ENCODE results near the gene TBC1D16.

Gene TBC1D16

GRCh38 chr17:79942591-79943346, 92.9 kb downstream of the TBC1D16 start:
- peak in 1 of 2 donors; percentile 18 for DNase-seq (ENCODE audit: extremely low read depth in 1 of 2, low read depth in 1 of 2)

DNA sequence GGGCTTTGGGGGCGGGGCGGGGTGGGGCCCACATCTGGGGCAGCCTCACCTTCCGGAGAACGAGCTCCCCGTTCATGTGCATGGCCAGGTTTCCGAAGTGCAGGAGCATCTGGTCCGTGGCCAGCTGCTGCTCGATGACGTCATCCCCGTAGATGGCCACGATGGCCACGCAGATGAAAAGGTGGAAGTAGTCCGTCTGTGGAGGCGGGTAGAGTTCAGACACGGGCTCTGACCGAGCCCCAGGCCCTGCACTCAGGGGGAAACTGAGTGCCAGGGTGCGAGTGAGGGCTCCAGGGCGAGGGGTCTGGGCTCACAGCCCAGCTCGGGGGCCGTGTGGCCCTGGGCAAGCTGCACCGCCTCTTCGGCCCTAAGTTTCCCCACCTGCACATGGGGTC, 93.7 kb downstream of the TBC1D16 start:
- DNase-seq (ENCODE audit: extremely low read depth in 1 of 2, low read depth in 1 of 2), result no peak

DNA sequence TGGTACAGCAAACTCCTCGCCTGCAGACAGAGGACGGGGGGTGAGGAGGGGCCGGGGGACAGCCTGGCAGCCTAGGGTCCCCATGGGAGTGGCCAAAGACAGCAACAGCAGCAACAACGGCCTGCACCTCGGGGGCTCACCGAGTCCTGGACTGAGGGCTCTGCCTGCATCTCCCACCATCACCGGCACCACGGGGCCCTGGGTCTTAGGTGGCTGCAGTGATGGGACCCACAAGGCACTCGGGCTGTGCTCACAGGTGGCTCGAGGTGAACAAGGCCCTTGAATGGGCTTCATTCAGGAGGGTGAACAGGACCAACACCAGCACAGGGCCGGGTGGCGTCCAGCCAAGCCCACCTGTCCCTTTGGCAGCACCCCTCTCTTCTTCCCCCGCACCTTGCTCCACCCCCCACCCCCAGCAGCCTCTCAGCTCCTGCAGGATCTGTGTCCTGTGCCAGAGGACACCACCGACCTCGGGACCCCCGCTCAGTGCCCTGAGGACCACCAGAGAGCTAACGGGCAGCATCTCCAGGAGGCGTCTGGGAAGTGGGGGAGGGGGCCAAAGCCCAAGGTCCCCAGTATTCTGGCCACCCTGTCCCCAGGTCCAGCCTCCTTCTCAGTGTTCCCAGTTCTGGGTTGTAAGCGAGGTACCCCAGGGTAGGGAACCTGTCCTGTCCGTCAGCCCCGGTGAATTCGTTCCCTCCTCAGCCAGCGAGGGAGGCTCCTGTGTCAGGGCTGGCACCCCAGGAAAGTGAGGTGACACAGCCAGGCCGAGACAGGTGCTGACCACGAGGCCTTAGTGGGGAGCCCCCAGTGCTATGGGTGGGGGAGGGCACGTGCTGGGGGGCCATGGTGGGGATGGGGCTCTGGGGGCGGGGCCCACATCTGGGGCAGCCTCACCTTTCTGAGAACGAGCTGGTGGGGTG, 94.3 kb downstream of the TBC1D16 start:
- DNase-seq (ENCODE audit: extremely low read depth in 1 of 2, low read depth in 1 of 2), result no peak

- DNase-seq (ENCODE audit: extremely low read depth in 1 of 2, low read depth in 1 of 2), result no peak
Observed at GRCh38 chr17:79940459-79941087, 95.1 kb downstream of the TBC1D16 start.

GRCh38 chr17:79939755-79940458, 95.8 kb downstream of the TBC1D16 start:
- no peak for DNase-seq (ENCODE audit: extremely low read depth in 1 of 2, low read depth in 1 of 2)

DNA sequence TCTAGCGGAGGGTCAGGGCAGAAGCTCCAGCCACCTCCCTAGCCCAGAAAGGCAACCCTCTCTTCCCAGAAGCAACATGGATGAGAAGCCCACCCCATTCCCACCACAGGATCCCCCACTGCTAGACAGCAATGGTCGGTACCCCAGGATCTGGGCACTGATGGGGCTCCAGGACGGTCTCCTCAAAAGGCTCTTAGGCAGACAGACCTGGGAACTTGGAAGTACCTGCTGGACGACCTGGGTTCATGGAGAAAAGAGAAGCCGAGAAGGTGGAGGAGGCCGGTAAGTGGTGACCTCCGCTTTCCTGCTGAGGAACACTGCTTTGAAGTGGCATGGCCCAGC, 96.6 kb downstream of the TBC1D16 start:
- no peak for DNase-seq (ENCODE audit: extremely low read depth in 1 of 2, low read depth in 1 of 2)

DNA sequence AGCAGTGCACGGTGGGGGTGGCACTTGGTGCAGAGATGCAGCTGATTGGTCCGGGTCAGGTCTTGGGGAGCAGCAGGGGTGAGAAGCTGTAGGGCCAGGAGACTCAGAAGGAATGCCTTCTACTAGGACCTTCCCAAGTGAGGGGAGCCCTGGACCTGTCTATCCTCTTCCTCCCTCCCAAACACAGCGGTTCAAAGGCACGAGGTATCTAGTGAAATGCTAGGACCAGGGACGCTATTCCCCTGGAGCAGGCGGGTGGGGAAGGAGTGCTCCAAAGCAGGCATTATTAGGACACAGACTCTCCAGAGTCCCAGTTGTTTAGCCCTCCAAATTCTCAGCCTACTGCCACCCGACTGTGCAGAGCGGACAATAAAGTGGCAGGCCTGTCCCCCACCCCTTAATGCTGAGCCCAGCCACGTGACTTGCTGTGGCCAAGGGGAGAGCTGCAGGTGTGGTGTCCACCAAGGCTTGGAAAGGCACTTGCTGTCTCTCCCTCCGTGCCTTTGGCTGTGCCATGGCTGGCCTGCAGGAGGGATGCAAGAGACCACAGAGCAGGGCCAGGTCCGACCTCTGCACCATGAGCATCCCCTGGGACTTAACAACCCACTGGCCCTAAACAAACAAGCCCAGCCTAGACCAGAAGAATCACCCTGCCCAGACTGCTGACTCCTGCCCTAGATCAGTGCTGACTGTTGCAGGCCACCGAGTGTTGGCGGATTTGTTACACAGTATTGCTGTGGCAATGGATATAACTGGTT, 97.2 kb downstream of the TBC1D16 start:
- DNase-seq (ENCODE audit: extremely low read depth in 1 of 2, low read depth in 1 of 2), result no peak

DNA sequence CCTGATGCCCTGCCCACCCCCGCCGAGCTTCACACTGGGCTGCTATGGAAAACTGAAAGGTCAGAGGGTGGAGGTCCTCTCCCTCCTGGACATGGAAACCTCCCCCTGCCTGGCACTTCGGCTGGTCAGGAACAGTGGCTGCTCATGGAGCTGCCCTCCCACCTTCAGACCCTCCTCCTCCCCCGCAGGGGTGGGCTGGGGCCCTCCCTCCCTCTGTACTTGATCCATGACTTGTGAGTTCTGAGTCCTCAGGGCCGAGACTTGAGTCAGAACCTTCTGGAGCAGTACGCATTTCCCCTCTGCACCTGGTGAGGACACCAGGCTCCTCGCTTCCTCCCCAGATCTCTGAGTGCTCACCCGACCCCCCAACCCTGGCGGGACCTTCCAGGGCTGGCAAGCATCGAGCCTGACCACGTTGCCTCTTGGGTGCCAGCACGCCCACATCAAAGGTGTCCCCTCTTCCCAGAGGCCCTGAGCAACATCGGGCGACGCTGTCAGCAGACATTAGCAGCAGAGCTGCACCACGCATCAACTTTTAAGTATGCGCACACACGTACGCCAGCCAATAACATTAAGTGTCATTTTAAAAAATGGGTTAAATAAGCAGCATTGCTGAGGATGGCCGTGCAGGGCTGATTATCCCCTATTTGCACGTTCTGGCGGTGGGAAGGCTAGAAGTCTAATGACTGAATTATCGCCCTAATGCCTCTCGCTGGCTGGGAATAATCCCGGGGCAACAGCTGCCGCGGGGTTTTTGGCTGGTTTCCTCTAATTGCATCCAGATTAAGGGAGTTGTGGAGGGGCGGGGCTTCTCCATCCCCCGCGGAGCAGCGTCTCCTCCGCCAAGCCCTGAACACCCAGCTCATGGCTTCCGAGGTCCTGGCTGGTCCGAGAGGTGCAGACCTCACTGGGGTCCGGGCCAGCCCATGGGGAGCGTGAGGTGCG, 98.0 kb downstream of the TBC1D16 start:
- no peak for DNase-seq (ENCODE audit: extremely low read depth in 1 of 2, low read depth in 1 of 2)

GRCh38 chr17:79936641-79937381, 98.9 kb downstream of the TBC1D16 start:
- DNase-seq (ENCODE audit: extremely low read depth in 1 of 2, low read depth in 1 of 2), result no peak

DNA sequence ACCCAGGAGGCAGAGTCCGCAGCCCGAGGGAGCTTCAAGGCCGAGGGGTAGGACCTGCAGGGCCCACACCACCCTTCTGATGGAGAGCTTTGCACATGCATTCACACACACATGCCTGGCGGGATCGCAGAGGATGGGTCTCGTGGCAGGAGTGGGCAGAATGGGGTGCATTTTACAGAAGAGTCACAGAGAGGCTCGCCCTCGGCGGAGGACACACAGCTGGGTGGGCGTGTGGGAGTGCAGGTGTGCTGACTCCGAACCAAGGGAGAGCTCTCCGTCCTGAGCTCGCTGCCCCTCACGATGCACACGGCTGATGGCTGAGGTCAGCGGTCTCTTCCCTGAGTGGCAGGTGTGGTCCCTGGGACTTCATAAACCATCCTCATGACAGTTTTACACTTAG, 99.6 kb downstream of the TBC1D16 start:
- DNase-seq (ENCODE audit: extremely low read depth in 1 of 2, low read depth in 1 of 2), result no peak

DNA sequence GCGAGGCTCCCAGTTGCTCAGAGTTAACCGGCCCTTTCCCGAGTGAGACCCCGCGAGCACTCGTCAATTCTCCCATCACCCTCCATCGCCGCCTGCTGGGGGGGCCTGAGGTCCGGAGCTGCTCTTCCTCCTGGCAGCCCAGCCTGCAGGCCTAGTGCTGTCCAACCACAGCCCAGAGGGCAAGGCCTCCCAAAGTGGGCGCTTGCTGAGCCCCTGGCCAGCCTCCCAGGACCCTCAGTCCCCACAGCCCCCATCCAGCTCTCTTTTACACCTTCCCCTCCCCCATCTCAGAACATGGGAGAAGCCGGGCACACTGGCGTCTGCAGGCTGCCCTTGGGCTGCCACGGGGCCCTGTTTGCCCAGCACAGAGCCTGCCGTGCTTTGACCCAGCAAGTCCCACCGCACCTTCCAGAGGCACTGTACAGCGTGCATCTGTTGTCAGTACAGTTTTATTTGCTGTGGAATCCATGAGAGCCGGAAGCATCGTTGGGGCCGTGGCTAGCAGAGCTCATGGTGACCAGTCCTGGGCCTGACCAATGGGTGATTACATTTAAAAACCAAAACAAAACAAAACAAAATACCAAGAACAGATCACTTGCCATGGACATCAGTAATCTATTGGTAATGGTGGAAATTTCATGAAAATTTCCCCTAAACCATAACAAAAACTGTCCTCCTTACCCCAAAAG, 100.3 kb downstream of the TBC1D16 start:
- no peak for DNase-seq (ENCODE audit: extremely low read depth in 1 of 2, low read depth in 1 of 2)

DNA sequence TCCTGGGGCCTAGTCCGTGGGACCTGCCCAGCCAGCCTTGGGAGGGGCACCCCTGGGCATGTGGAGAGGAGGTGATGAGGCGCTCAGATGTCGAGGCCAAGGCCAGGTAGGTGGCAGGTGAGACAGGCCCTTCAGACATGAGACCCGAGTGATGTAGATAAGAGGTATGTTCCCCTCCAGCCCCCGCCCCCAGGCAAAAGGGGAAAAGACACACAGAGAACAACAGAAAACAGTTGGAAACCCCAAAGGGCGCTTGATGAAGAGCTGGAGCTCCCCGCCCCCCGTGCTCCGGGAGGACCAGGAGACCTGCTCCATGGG, 101.1 kb downstream of the TBC1D16 start:
- DNase-seq (ENCODE audit: extremely low read depth in 1 of 2, low read depth in 1 of 2), result no peak

DNA sequence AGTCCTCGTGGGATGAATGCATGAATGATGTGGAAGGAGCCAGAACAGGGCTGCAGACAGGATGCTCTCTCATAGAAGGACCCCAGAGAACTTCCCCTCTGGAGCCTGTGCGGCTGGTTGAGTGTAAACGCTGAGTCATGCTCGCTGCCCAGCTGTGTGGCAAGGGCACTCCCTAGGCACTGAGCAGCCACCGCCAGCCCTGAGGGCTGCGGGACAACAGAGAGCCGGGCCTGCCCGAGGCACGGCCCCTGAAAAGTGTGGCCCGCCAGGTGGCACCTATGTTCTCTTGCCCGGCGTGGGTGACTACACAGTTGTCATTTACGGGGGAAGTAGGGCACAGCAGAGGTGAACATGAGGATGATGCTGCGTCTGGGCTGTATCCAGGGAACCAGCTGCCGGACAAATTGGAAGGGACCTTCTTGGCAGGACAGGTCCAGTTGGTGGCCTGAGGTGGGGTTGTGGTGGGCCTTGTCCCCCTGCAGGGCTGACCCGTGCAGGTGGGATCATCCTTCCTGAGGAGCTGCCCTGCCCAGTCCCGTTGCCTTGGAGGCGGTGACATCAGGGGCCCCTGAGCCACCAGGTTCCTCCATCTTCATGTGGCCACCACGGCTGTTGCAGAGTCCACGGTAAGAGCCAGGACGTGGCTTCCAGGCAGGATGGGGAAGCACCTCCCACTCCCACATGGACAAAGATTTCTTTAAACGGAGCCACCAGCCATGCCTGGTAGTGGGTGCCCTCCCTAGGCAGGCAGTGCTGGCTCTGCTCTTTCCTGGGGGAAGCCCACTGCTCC, 101.6 kb downstream of the TBC1D16 start:
- no peak for DNase-seq (ENCODE audit: extremely low read depth in 1 of 2, low read depth in 1 of 2)

DNA sequence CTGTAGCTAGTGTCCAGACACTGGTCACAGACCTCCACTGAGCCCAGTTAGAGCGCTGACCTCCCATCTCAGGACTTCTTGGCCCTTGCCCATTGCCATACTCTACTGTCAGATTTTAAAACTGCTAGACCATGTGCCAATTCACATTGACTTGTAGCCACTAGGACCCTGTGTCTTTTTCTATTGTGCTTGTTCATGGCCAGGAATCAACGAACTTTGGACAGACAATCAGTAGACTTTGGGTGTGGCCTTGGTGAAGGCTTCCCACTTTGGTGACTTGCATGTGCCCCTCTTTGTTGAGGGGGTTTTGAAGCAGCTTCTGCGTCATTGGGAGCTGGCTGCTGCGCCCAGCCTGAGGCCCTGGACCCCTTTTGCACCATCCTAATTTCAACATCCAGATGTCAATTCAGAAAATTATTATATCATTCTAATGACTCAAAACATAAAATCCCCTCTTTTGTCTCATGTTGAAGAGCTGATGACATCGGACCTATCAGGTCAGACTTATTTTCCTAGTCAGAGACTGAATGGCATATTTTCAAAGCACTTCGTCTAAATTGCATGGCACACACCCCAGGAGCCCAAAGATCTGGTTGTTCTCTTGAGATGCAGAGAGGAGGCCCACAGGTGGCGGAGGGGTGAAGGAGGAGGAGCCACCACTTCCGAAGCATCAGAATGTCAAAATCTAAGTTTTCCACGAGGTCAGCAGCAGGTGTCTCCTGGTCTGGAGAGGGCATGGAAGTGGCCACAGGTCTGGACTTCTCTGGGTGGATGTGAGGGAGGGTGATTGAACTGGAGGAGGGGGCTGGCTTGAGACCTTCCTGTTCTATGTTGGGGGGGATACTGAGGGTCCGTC, 103.0 kb downstream of the TBC1D16 start:
- no peak for DNase-seq (ENCODE audit: extremely low read depth in 1 of 2, low read depth in 1 of 2)

DNA sequence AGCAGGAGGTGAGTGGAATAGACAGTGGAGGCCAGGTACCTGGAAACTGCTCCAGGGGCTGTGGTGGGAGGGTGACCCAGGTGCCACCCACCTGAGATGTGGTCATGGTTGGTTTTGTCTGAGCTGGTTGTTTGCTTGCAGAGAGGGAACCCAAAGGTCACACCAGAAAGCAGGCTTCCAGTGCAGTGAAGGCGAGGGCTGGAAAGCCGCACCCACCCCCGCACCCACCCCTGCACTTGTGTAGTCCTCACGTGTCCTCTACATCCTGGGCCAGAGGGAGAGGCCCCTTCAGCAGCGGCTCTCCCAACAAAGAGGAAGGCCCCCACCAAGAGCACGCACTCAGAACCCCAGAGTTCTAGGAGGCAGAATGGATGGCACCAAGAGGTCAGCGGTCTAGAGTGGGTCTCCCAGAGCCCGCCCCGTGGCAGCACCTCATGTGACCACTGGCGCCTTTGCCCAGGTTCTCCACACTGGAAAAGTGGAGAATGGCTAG, 103.8 kb downstream of the TBC1D16 start:
- DNase-seq (ENCODE audit: extremely low read depth in 1 of 2, low read depth in 1 of 2), result no peak

Data from stimulated activated CD8-positive, alpha-beta memory T cell treated with anti-CD3 and anti-CD28 coated beads, Interleukin-7, amount 100 ng/mL, for 48 hours (primary cell).